Endothelial cell of umbilical vein (primary cell): ENCODE measurements around the gene C3orf20. TPM values are rescaled to one million over a fixed set of nuclear protein-coding genes. Genes with fewer than 3 reads are reported as not detected.

ENCODE experiments used
- BruUV-seq: library from RNA; stranded (reverse); fragments of 400-500 nt; replicated peaks from 2 replicates; lab custom pipeline; 2021; lab: Mats Ljungman, UMichigan
- CTCF ChIA-PET: fragments of 300-600, 350-600 bp; sonication (Branson Sonifier 250); formaldehyde crosslinking; loops from one replicate; lab custom pipeline; 2021; ENCODE audit warnings: antibody characterized with exemption, inconsistent platforms; lab: Charles Lee
- POLR2A ChIA-PET: fragments of 300-600, 350-600 bp; sonication (Branson Sonifier 250); formaldehyde crosslinking; loops from one replicate; lab custom pipeline; 2021; ENCODE audit warnings: antibody characterized with exemption, inconsistent platforms; lab: Charles Lee
- DNase-seq: peaks from one replicate; pipeline ENCODE4 v3.0.0-alpha.2; 2011; ENCODE audit warnings: low read depth, low spot score
- FAIRE-seq: peaks from 2 replicates; lab custom pipeline; 2011; peaks lifted over from hg19 to GRCh38; lab: Jason Lieb, UNC
- H2AFZ ChIP-seq: 2 replicates; pipeline ENCODE4 v1.6.0; 2012; ENCODE audit warnings: low read depth, low read length, control low read depth, inconsistent platforms
- H3K27ac ChIP-seq: 2 replicates; pipeline ENCODE4 v1.5.1; 2011; ENCODE audit warnings: low read depth, mild to moderate bottlenecking, control low read depth, low read length, moderate library complexity; ENCODE audit not compliant: insufficient read depth
- H3K27me3 ChIP-seq, 2 experiments: 2 replicates each; pipeline versions ENCODE4 v1.6.0 to v1.6.1; 2011; ENCODE audit warnings: low read length in 2 of 2, mixed read lengths in 1 of 2; ENCODE audit not compliant: control insufficient read depth in 2 of 2, insufficient read depth in 2 of 2
- H3K36me3 ChIP-seq, 2 experiments: 2 replicates in 1 of 2; 3 replicates in 1 of 2; pipeline ENCODE4 v1.5.1; 2011; ENCODE audit warnings: low read length in 2 of 2, mild to moderate bottlenecking in 1 of 2, moderate library complexity in 1 of 2; ENCODE audit not compliant: control insufficient read depth in 2 of 2, insufficient read depth in 2 of 2; ENCODE audit errors: extremely low read depth in 1 of 2
- H3K4me1 ChIP-seq: 3 replicates; pipeline ENCODE4 v1.5.1; 2011; ENCODE audit warnings: mild to moderate bottlenecking, low read length; ENCODE audit not compliant: control insufficient read depth, insufficient read depth; ENCODE audit errors: extremely low read depth
- H3K4me2 ChIP-seq: 2 replicates; pipeline ENCODE4 v1.6.1; 2011; ENCODE audit warnings: low read length, control low read depth, mixed read lengths; ENCODE audit not compliant: insufficient read depth
- H3K4me3 ChIP-seq, 3 experiments: fragments of 200-600 bp in 1 of 3; sonication (generic), shearing (Covaris generic) in 1 of 3; replicated peaks in 1 of 3; 2 replicates each; pipeline ENCODE4 v1.5.1; 2011 to 2016; ENCODE audit warnings: control low read depth in 3 of 3, low read length in 3 of 3, mild to moderate bottlenecking in 2 of 3, inconsistent platforms in 1 of 3, low read depth in 1 of 3, moderate library complexity in 1 of 3; ENCODE audit not compliant: insufficient read depth in 1 of 3
- H3K79me2 ChIP-seq: 2 replicates; pipeline ENCODE4 v1.6.0; 2012; ENCODE audit warnings: low read length, inconsistent platforms; ENCODE audit not compliant: control insufficient read depth, insufficient read depth
- H3K9ac ChIP-seq: replicated peaks from 2 replicates; pipeline ENCODE3; 2011; ENCODE audit warnings: low read length, control low read depth; ENCODE audit not compliant: insufficient read depth; ENCODE audit errors: extremely low read depth
- H3K9me1 ChIP-seq: replicated peaks from 3 replicates; pipeline ENCODE4 v1.6.0; 2011; ENCODE audit warnings: mild to moderate bottlenecking, low read length; ENCODE audit not compliant: control insufficient read depth, insufficient read depth; ENCODE audit errors: extremely low read depth
- H3K9me3 ChIP-seq: replicated peaks from 2 replicates; pipeline ENCODE4 v1.5.1; 2012; ENCODE audit warnings: low read length, inconsistent platforms; ENCODE audit not compliant: control insufficient read depth, insufficient read depth
- H4K20me1 ChIP-seq: replicated peaks from 2 replicates; pipeline ENCODE3; 2011; ENCODE audit warnings: mild to moderate bottlenecking, low read length; ENCODE audit not compliant: control insufficient read depth, insufficient read depth; ENCODE audit errors: extremely low read depth
- EZH2 ChIP-seq: IDR thresholded peaks from 2 replicates; pipeline ENCODE4 v1.6.1; 2012; ENCODE audit warnings: borderline replicate concordance, low read depth, mild to moderate bottlenecking, moderate library complexity, low read length, inconsistent platforms; ENCODE audit not compliant: severe bottlenecking
- FOS ChIP-seq: IDR thresholded peaks from 2 replicates; pipeline ENCODE4 v1.6.1; 2011; ENCODE audit warnings: mild to moderate bottlenecking, low read length, moderate library complexity, borderline replicate concordance; ENCODE audit not compliant: insufficient read depth
- GATA2 ChIP-seq: IDR thresholded peaks from 2 replicates; pipeline ENCODE4 v1.7.0; 2011; ENCODE audit warnings: low read depth, mild to moderate bottlenecking, moderate library complexity, mixed read lengths, low read length; ENCODE audit not compliant: insufficient read length, insufficient read depth
- MYC ChIP-seq: IDR thresholded peaks from one replicate; pipeline ENCODE4 v1.6.1; 2011; ENCODE audit warnings: mild to moderate bottlenecking, low read depth, low read length
- POLR2A ChIP-seq: IDR thresholded peaks from 2 replicates; pipeline ENCODE4 v1.6.1; 2012; ENCODE audit warnings: low read depth, mild to moderate bottlenecking, control low read depth, low read length
- dilution Hi-C: fragments of 300-500 bp; cut with MboI; formaldehyde crosslinking; loops from one replicate; pipeline ENCODE4 v1.15.0; 2019; ENCODE audit warnings: low sequenced_read_pairs; ENCODE audit not compliant: extremely low pct_ligation_motif_present
- intact Hi-C: fragments of 100-400 bp; cut with micrococcal nuclease; formaldehyde crosslinking; loops from one replicate; pipeline ENCODE4 v1.10.0; 2022
- polyA plus RNA-seq, 4 experiments: library from polyadenylated mRNA; depleted of rRNA in 3 of 4; stranded (reverse) in 3 of 4; unstranded in 1 of 4; fragments of >200 nt; gene quantifications; 2 replicates each; pipeline versions ENCODE4 v1.2.1 to v1.2.3, GENCODE V29; 2011 to 2012; ENCODE audit warnings: missing spikeins in 1 of 4
- total RNA-seq: library from RNA; stranded (reverse); gene quantifications from 2 replicates; pipeline ENCODE4 v1.2.3, GENCODE V29; 2021
- TF ChIP-seq, protein P1 (sequence below), 2 donors: IDR thresholded peaks; 1 replicate in 1 of 2; 2 replicates in 1 of 2; pipeline ENCODE4 v1.5.1; 2011; ENCODE audit warnings: low read length in 2 of 2, mild to moderate bottlenecking in 2 of 2, moderate library complexity in 2 of 2, control low read depth in 1 of 2, inconsistent platforms in 1 of 2, low read depth in 1 of 2; ENCODE audit not compliant: insufficient read depth in 1 of 2; ENCODE audit errors: extremely low read depth in 1 of 2
- TF ChIP-seq, protein P2 (sequence below): IDR thresholded peaks from 2 replicates; pipeline ENCODE4 v1.6.1; 2011; ENCODE audit not compliant: insufficient read depth, insufficient read length

C3orf20 gene
- total and polyA plus RNA-seq, 2 donors (not counting 3 experiments of a cell fraction or from before 2014, with no cell fraction given) = not detected

DNA sequence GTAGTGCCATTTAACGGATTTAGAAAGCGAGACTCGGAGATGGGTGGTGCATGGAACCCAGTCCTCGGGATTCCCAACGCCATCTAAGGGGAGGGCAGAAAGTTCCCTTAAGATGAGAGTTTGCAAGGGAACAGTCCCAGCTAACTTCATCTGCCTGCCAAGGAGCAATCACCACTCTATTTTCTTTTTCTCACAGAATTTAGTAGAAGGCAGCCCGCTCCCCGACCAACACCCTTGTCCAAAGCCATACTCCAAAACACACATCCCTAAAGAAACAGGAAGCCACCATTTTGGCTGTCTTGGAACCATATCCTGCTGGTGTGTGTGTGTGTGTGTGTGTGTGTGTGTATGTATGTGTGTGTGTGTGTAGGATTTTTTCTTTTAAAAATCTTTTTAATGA, 136.7 kb downstream of the C3orf20 start:
- H3K36me3 ChIP-seq = peaks cover 0 to 11% of the 10 kb centered on the region in 2 experiments
- H3K4me2 ChIP-seq = peak overlapping the region; percentile 95
- peak overlapping the region; percentile 62 for H3K27ac ChIP-seq
- dilution Hi-C loops = no loop called here
- no peaks in the 10 kb centered on the region for H3K9me1 ChIP-seq
- H2AFZ ChIP-seq = peak overlapping the region; percentile 71
- no TSS peak for BruUV-seq
- H3K4me3 ChIP-seq = peak overlapping the region; percentile 77 to 94 (median 87)
- ChIA-PET CTCF (interaction anchor here (1.0 to 1.7 kb wide), 7 partner anchors 11 to 49 kb away, joined by 3 to 7 read pairs (median 4); no protein-coding TSS in a partner anchor), POLR2A (no interaction called here)
- FAIRE-seq (peak; percentile 21), DNase-seq (peak; percentile 75)
- H3K4me1 ChIP-seq = peaks cover 37% of the 10 kb centered on the region
- no peaks in the 10 kb centered on the region for H3K9me3 ChIP-seq
- TF ChIP-seq POLR2A = no peak
- peaks cover 1% of the 10 kb centered on the region for H4K20me1 ChIP-seq
- intact Hi-C loops = loop anchor here (1.0 to 5.0 kb wide), 5 partner anchors 7 to 110 kb away; no protein-coding TSS in a partner anchor
- H3K9ac ChIP-seq = peak overlapping the region; percentile 75
- H3K27me3 ChIP-seq = no peaks in the 10 kb centered on the region
- peaks cover 58% of the 10 kb centered on the region for H3K79me2 ChIP-seq

DNA sequence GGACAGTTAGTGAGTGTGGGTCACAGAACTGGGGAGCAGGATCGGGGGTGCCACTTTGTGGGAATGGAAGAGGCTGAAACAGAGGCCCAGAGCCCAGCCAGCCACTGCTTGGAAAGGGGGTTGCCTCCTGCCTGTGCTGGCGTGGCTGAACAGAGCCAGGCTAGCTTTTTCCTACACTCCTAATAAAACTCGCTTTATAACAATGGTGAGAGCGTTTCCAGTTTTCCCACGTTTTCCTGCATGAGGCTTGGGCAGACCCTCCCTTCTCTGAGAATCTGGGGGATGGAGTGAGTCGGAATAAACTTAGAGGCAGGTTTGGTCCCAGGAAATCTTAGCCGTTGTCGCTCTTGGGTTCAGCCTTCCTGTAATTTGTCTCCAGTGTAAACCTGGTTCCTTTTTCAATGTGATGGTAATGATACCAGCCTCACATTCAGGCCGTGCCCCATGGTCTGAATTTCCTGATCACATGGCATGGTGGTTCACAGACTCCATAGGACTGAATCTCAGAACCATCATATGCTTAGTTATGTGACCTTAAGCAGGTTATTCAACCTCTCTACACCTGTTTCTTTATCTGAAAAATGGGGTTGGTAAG, 137.4 kb downstream of the C3orf20 start:
- H3K79me2 ChIP-seq = peaks cover 61% of the 10 kb centered on the region
- FAIRE-seq = peak; percentile 21
- no peaks in the 10 kb centered on the region for H3K9me1 ChIP-seq
- H2AFZ ChIP-seq = peak overlapping the region; percentile 17
- no TSS peak for BruUV-seq
- TF ChIP-seq, protein P1, sequence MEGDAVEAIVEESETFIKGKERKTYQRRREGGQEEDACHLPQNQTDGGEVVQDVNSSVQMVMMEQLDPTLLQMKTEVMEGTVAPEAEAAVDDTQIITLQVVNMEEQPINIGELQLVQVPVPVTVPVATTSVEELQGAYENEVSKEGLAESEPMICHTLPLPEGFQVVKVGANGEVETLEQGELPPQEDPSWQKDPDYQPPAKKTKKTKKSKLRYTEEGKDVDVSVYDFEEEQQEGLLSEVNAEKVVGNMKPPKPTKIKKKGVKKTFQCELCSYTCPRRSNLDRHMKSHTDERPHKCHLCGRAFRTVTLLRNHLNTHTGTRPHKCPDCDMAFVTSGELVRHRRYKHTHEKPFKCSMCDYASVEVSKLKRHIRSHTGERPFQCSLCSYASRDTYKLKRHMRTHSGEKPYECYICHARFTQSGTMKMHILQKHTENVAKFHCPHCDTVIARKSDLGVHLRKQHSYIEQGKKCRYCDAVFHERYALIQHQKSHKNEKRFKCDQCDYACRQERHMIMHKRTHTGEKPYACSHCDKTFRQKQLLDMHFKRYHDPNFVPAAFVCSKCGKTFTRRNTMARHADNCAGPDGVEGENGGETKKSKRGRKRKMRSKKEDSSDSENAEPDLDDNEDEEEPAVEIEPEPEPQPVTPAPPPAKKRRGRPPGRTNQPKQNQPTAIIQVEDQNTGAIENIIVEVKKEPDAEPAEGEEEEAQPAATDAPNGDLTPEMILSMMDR (IDR thresholded peaks at IDR 0.05; ENCODE audit: extremely low read depth in 1 of 2, insufficient read depth in 1 of 2, low read depth in 1 of 2, low read length in 2 of 2) = no peak
- no peak for TF ChIP-seq POLR2A
- TF ChIP-seq EZH2 = no peak
- TF ChIP-seq, protein P2, sequence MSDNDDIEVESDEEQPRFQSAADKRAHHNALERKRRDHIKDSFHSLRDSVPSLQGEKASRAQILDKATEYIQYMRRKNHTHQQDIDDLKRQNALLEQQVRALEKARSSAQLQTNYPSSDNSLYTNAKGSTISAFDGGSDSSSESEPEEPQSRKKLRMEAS = no peak
- TF ChIP-seq MYC = no peak
- TF ChIP-seq FOS = no peak
- TF ChIP-seq GATA2 = no peak
- no peaks in the 10 kb centered on the region for H3K9me3 ChIP-seq
- dilution Hi-C loops = no loop called here
- H3K27me3 ChIP-seq = no peaks in the 10 kb centered on the region
- H4K20me1 ChIP-seq = peaks cover 4% of the 10 kb centered on the region
- H3K4me3 ChIP-seq = peak overlapping the region; percentile 77 to 94 (median 87)
- DNase-seq = peak; percentile 67
- peak overlapping the region; percentile 62 for H3K27ac ChIP-seq
- H3K4me2 ChIP-seq = peak overlapping the region; percentile 95
- H3K4me1 ChIP-seq = peaks cover 30% of the 10 kb centered on the region
- intact Hi-C loops = loop anchor here (1.0 to 5.0 kb wide), 2 partner anchors 8 to 50 kb away; no protein-coding TSS in a partner anchor
- H3K36me3 ChIP-seq = peaks cover 0 to 11% of the 10 kb centered on the region in 2 experiments
- CTCF ChIA-PET = interaction anchor here (1.0 to 1.7 kb wide), 6 partner anchors 10 to 49 kb away, joined by 3 to 7 read pairs (median 4); no protein-coding TSS in a partner anchor
- POLR2A ChIA-PET = no interaction called here
- peak overlapping the region; percentile 75 for H3K9ac ChIP-seq
